GM21723 (cell line): ENCODE data around the gene FGF22.
"Not testable (repeated sequence)": the region's sequence is repeated elsewhere in the genome, so short reads cannot be mapped to it uniquely, and the experiment has no call there.

Experiments used
- ATAC-seq: cut with Tn5 transposase; IDR thresholded peaks from one replicate; pipeline ENCODE4 v1.9.1; 2021; ENCODE audit warnings: mild to moderate bottlenecking, moderate library complexity; ENCODE audit not compliant: unreplicated experiment

The FGF22 gene

DNA sequence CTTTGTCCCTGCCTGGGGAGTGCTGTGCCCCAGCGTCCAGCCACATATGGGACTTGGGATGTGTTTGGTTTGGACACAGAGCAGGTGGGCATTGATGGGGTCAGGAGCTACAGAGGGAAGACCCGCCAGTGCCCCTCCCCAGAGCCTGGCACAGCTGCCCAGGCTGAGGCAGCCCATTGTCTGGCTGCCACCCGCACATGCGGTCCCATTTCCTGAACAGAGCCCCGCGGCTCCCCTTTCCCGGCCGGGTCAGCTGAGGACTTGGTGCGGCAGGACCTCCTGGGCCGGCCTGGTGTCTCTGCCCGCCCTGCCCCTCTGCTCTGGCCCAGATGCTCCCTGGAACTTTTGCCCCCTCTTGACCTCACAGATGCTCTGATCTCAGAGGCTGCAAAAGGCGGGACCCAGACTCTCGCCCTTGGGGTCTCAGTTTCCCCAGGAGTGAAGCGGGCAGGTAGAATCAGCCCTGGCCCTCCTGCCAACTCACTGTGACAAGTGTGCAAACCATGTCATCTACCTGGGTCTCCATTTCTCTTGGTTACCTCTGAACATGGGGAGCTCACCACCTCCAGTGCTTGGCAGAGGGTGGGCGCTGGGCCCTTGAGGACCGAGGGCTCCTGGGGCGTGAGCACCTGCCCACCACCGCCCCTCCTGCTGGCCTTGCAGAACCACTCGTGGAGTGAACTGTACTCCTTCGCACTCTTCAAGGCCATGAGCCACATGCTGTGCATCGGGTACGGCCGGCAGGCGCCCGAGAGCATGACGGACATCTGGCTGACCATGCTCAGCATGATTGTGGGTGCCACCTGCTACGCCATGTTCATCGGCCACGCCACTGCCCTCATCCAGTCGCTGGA lies 32.2 kb upstream of the FGF22 start:
- no peak for ATAC-seq

DNA sequence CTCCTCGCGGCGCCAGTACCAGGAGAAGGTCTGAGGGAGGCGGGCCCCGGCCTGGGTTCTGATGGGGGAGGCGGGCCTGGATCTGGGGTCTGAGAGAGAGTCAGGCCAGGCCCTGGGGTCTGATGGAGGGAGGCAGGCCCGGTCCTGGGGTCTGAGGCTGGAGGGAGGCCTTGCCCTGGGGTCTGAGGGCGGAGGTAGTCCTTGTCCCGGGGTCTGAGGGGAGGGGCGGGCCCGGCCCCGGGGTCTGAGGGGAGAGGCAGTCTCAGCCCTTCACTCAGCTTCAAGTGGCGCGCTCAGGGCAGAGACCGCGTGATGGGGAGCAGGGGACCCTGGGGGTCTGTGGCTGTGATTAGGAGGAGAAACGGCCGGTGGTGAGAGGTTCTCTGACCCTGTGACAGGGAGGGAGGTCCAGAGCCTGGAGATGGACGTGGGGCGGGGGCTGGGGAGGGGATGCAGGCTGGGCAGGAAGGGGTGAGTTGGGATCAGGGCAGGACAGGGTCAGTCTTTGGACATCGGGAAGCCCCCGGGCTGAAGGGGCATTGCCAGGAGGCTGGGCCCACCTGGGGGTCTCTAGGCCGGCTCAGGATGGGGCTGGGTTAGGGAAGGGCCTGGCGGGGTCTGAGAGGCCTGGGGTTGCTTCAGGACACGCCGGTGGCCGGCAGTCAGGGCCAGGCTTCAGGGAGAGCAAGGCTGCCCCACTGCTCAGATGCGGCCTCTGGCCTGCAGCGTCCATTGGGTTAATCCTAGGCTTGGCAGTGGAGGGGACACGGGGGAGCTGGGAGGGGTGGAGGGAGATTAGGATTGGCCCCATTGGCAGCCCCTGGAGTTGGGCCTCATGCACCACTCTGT lies 31.3 kb upstream of the FGF22 start:
- ATAC-seq = no peak

DNA sequence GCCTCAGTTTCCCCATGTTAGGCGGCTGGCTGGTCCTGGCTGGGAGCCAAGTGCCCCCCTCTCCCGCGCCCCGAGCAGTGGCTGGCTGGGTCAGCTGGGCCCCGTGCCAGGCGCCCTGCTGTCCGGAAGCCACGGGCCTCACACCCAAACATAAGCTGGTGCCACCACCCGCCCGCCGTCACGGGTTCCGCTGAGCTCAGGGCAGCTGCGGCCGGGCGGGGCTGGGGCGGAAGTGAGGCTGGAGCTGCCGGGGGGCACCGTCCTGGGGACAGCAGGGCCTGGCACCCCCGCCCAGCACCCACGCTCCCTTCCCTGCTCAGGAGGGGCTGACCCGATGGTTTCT lies 30.7 kb upstream of the FGF22 start:
- no peak for ATAC-seq

DNA sequence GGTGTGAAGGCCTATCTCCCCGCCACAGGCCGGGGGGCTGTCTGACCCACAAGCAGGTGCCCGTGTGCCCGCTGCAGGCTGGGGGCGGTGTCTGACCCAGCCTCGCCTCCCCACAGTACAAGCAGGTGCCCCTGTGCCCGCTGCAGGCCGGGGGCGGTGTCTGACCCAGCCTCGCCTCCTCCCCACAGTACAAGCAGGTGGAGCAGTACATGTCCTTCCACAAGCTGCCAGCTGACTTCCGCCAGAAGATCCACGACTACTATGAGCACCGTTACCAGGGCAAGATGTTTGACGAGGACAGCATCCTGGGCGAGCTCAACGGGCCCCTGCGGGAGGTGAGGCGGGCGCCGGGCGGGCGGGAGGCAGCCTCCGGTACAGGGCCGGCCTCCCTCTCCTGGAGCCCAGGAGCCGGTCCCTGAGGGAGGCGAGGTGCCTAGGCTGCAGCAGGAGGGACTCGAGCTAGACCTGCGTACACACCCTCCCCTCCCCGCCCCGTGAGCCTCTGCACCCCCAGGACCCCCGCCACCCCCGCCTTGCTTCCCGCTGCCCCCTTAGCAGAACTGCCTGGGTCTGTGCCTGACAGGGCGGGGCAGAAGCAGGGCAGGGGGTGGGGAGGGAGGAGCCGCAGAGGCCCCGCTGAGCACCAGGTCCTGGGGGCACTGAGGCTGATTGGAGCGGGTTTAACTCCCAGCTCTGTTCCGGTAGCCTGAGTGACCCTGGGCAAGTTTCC lies 29.4 kb upstream of the FGF22 start:
- ATAC-seq = no peak

DNA sequence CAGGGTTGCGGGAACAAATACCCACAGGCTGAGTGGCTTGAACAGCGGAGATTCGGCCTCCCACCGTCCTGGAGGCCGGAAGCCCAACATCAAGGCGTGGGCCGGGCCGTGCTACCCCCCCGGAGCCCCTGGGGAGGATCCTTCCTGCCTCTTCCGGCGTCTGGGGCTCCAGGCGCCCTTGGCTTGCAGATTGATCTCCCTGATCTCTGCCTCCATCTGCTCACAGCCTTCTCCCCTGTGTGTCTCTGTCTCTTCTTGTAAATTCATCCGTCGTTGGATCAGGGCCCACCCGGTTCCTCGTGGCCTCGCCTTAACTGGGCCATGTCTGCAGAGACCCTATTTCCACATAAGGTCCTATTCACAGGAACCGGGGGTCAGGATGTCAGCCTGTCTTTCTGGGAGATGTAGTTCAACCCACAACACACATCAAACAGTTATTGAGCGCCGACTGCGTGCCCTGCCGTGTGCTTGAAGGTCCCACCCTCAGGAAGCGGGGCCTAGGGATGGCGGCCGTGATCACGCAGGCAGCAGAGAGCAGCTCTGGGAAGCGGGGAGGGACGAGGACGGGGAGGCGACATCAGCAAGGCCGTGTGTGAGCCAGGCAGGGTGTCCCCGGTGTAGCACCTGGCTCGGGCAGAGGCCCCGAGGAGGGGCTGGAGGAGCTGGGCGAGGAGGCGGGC lies 28.7 kb upstream of the FGF22 start:
- no peak for ATAC-seq

DNA sequence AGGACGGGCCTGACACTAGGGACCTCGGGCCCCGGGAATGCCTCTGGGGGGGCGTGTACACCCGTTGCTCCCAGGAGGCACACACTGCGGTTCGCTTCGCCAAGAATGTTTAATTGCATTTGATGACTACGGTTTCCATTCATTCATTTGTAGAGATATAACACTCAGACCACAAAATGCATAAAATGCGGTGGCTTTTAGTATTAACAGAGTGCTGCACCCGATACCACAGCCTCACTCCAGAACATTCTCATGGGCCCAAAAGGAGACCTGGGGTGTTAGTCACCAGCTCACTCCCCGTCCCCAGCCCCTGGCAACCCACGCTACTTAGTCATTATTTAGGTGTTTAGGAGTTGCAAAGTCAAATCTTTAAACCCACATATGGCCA lies 28.2 kb upstream of the FGF22 start:
- ATAC-seq = no peak

DNA sequence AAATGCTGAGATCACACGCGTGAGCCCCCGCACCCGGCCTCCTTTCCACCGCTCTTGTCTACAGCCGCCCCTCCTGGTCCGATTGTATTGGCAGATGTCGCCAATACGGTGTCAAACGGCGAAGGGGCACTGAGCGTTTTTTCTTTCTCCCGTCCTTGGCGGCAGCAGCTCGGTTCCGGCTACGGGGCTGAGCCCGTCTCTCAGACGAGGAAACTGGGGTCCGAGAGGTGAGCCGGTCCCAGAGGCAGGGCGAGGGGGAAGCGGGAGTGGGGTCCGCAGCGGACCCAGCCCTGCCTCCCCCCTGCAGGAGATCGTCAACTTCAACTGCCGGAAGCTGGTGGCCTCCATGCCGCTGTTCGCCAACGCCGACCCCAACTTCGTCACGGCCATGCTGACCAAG lies 26.7 kb upstream of the FGF22 start:
- no peak for ATAC-seq

DNA sequence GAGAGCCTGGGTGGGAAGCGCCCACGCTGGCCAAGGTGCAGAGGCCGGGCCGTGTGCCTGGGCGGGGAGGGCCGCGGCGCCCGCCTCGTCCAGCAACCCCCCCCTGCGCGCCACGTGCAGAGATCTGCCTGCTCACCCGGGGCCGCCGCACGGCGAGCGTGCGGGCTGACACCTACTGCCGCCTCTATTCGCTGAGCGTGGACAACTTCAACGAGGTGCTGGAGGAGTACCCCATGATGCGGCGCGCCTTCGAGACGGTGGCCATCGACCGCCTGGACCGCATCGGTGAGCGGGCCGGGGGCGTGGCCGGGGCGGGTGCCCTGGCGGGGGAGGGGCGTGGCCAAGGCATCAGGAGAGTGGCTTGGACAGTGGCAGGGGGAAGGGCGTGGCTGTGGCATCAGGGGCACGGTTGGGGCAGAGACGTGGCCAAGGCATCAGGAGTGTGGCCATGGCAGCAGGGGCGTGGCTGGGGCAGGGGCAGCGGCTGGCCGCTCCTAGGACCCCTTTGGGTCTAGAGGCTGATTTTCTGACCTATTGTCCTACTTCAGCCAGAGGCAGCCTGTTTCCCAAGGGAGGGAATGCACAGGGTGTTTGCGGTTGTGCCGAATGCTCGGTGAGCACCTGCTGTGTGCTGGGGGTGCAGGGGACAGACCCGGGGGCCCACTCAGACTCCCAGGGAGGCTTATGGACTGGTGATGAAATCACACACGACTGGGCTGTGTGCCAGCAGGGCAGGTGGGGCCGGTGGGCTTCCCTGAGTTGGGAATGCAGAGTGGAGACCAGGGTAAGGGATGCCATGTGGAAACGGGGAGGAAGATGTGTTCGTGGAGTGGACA lies 25.7 kb upstream of the FGF22 start:
- no peak for ATAC-seq

DNA sequence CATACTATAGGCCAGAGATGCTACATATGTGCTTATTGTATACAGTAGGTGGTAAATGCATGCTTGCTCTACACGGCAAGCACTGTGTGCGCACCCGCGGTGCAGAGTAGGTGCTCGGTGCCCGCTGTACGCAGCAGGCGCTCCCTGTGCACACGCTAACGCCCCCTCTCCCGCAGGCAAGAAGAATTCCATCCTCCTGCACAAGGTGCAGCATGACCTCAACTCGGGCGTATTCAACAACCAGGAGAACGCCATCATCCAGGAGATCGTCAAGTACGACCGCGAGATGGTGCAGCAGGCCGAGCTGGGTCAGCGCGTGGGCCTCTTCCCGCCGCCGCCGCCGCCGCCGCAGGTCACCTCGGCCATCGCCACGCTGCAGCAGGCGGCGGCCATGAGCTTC lies 24.1 kb upstream of the FGF22 start:
- no peak for ATAC-seq

- no peak for ATAC-seq
Measured at GRCh38 chr19:616062-616700, 23.5 kb upstream of the FGF22 start.

- ATAC-seq = no peak
Measured at GRCh38 chr19:616747-617526, 22.7 kb upstream of the FGF22 start.

DNA sequence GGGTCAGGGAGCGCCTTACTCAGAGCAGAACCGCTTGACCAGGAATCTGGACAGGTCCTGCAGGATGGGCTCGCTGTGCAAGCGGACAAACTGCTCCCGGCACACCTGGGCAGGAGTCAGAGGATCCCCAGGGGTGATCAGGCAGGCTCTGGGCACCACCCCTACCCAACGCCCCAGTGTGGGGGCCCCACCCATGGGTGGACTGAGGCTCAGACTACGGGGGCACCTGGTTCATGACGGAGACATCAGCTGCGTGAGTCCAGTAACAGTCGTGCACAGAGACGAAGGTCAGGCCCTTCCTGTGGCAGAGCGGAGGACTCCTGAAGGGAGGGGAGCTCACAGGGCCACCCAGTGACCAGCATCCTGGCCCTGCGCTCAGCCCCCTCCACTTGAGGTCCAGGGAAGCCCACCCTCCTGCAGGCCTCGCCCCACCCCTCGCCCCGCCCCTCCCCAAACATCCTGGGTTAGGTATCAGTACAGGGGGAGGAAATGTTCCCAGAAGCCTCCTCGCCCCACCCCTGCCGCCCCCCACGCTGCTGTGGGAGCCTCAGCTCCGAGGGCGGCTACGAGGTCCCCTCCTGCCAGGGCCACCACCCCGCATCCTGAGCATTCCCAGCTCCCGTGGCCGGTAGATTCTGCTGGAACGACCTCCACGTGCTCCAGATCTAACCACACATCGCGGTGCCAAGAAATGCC lies 22.0 kb upstream of the FGF22 start:
- ATAC-seq = no peak

DNA sequence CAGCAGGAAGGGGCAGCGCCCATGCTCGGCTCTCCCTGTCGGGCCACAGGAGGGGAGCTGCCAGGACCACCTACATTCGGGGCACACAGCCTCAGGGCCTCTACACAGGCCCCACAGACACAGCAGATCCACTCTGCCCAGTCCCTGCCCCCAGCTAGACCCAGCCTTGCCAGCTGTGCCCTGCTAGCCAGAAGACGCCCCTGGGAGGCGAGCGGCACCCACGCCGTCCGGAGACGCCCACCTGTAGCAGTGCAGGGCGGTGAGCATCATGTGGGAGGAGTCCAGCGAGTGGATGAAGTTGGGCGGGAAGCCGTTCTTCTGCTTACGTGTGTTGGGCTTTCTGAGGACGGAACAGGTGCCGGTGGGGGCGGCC lies 21.4 kb upstream of the FGF22 start:
- ATAC-seq = no peak

- no peak for ATAC-seq
Measured at GRCh38 chr19:618674-619285, 20.9 kb upstream of the FGF22 start.

DNA sequence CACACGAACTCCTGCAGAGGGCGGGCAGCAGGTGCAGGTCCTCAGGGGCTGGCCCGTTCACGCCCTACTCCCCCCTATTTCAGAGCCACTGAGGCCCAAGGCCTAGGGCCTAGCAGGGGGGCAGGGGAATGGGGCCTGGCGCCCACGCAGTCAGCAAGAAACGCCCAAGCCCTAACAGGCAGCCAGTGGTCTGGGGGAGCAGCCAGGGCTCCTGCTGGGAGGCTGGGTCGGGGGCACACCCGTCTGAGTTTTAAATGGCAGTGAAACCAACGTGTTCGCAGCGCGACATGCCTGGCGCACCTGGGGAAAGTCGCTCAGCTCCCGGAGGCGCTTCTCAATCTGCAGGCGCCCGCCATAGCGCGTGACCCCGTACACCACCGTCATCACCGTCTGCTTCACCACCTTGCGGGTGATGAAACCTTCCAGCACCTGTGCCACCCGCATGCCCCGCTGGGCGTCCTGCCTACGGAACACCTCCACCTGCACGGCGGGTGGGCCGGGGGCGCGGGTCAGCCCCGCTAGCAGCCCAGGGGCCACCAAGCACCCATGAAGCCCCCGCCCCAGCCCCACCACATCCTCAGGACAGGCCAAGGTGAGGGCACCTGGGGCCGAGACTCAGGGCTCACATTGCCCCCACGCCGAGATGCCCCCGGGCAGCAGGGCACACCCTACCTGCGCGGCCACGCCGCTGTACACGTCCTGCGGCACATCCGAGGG lies 20.2 kb upstream of the FGF22 start:
- ATAC-seq = no peak

- ATAC-seq = no peak
Measured at GRCh38 chr19:620166-620862, 19.4 kb upstream of the FGF22 start.

GRCh38 chr19:621191-621590 lies 18.5 kb upstream of the FGF22 start:
- ATAC-seq = not testable (repeated sequence)
